Renal pelvis (tissue), 4 donors: Measurements from ENCODE around the gene ABL1. TPM values are rescaled to one million over a fixed set of nuclear protein-coding genes. Genes with fewer than 3 reads are reported as not detected.

Source experiments
- DNase-seq: peaks from one replicate; pipeline ENCODE4 v3.0.0-alpha.2; 2013
- polyA plus RNA-seq, 3 donors: library from polyadenylated mRNA; unstranded; fragments of 120-200 nt; gene quantifications; one replicate each; pipeline ENCODE4 v1.2.1, GENCODE V29; 2013; ENCODE audit not compliant: insufficient read length in 3 of 3

ABL1 gene
- polyA plus RNA-seq, 3 donors = 75.1 to 93.9 (median 82.2) TPM

GRCh38 chr9:130869250-130869649 is 34.2 kb downstream of the ABL1 start:
- no peak for DNase-seq

GRCh38 chr9:130870491-130871381 is 35.7 kb downstream of the ABL1 start:
- DNase-seq = no peak

- DNase-seq = no peak
Observed at GRCh38 chr9:130871395-130872062, 36.5 kb downstream of the ABL1 start.

- DNase-seq = no peak
Observed at GRCh38 chr9:130872093-130872492, 37.0 kb downstream of the ABL1 start.

GRCh38 chr9:130872508-130872907 is 37.5 kb downstream of the ABL1 start:
- DNase-seq = no peak

GRCh38 chr9:130872912-130873503 is 38.0 kb downstream of the ABL1 start:
- no peak for DNase-seq

- no peak for DNase-seq
Observed at GRCh38 chr9:130873966-130874365, 38.9 kb downstream of the ABL1 start.

GRCh38 chr9:130874783-130875182 is 39.7 kb downstream of the ABL1 start:
- no peak for DNase-seq

GRCh38 chr9:130877300-130877699 is 42.2 kb downstream of the ABL1 start:
- no peak for DNase-seq

GRCh38 chr9:130878295-130878694 is 43.2 kb downstream of the ABL1 start:
- no peak for DNase-seq

GRCh38 chr9:130879863-130880411 is 44.9 kb downstream of the ABL1 start:
- no peak for DNase-seq

GRCh38 chr9:130880599-130881220 is 45.7 kb downstream of the ABL1 start:
- DNase-seq = no peak

- DNase-seq = no peak
Observed at GRCh38 chr9:130881516-130881915, 46.5 kb downstream of the ABL1 start.

GRCh38 chr9:130882696-130883225 is 47.7 kb downstream of the ABL1 start:
- DNase-seq = no peak

- no peak for DNase-seq
Observed at GRCh38 chr9:130883479-130883878, 48.4 kb downstream of the ABL1 start.

- DNase-seq = no peak
Observed at GRCh38 chr9:130884111-130884531, 49.1 kb downstream of the ABL1 start.

- no peak for DNase-seq
Observed at GRCh38 chr9:130884542-130885483, 49.8 kb downstream of the ABL1 start.

GRCh38 chr9:130885484-130886375 is 50.7 kb downstream of the ABL1 start:
- DNase-seq = no peak

GRCh38 chr9:130886981-130887380 is 51.9 kb downstream of the ABL1 start:
- no peak for DNase-seq
